Calu3 (cell line): Measurements from ENCODE around the gene C16orf96. TPM values are rescaled to one million over a fixed set of nuclear protein-coding genes. Genes with fewer than 3 reads are reported as not detected.

Experiments
- BruUV-seq: library from RNA; stranded (reverse); fragments of 400-500 nt; replicated peaks from 2 replicates; lab custom pipeline; 2021; lab: Mats Ljungman, UMichigan
- CTCF ChIA-PET: fragments of 300-600 bp; sonication (Branson Sonifier 250); formaldehyde crosslinking; loops from one replicate; lab custom pipeline; 2022; ENCODE audit warnings: antibody characterized with exemption; lab: Charles Lee
- DNase-seq: peaks from one replicate; pipeline ENCODE4 v3.0.0; 2022
- H3K27ac Mint-ChIP-seq: one replicate; pipeline ENCODE4 v1.8.0; 2022; ENCODE audit warnings: mixed read lengths; ENCODE audit not compliant: unreplicated experiment
- H3K27me3 Mint-ChIP-seq: one replicate; pipeline ENCODE4 v1.8.0; 2022; ENCODE audit warnings: mixed read lengths; ENCODE audit not compliant: unreplicated experiment
- H3K36me3 Mint-ChIP-seq: one replicate; pipeline ENCODE4 v1.8.0; 2022; ENCODE audit warnings: mild to moderate bottlenecking, moderate library complexity, mixed read lengths; ENCODE audit not compliant: insufficient read depth, unreplicated experiment
- H3K4me1 Mint-ChIP-seq: one replicate; pipeline ENCODE4 v1.8.0; 2022; ENCODE audit warnings: mild to moderate bottlenecking, low read depth, mixed read lengths; ENCODE audit not compliant: unreplicated experiment
- H3K4me3 Mint-ChIP-seq: one replicate; pipeline ENCODE4 v1.8.0; 2022; ENCODE audit warnings: mild to moderate bottlenecking, low read depth, moderate library complexity, mixed read lengths; ENCODE audit not compliant: unreplicated experiment
- H3K9me3 Mint-ChIP-seq: one replicate; pipeline ENCODE4 v1.8.0; 2022; ENCODE audit warnings: low read depth, mixed read lengths; ENCODE audit not compliant: unreplicated experiment
- intact Hi-C: fragments of 100-400 bp; cut with micrococcal nuclease; formaldehyde crosslinking; loops from one replicate; pipeline ENCODE4 v1.10.0; 2022; ENCODE audit not compliant: unreplicated experiment
- total RNA-seq: library from RNA; stranded (reverse); gene quantifications from 2 replicates; pipeline ENCODE4 v1.2.3, GENCODE V29; 2022
- TF ChIP-seq, protein P1 (sequence below): fragments of 200-600 bp; IDR thresholded peaks from one replicate; pipeline ENCODE4 v1.8.0; 2022; ENCODE audit warnings: antibody characterized with exemption; ENCODE audit not compliant: unreplicated experiment

C16orf96 gene
- total RNA-seq, 1 experiment from 2014 or later = not detected

DNA sequence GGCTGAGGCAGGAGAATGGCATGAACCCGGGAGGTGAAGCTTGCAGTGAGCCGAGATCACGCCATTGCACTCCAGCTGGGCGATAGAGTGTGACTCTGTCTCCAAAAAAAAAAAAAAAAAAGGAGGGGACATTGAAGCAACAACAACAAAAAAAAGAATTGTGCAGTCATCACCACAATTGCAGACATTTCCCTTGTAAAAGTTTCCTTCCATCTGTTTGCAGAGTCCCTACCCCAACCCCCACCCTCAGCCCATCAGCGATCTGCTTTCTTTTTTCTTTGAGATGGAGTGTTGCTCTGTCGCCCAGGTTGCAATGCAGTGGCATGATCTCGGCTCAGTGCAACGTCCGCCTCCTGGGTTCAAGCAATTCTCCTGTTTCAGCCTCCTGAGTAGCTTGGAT, 72.1 kb downstream of the C16orf96 start:
- intact Hi-C loops = no loop called here
- BruUV-seq = no TSS peak

DNA sequence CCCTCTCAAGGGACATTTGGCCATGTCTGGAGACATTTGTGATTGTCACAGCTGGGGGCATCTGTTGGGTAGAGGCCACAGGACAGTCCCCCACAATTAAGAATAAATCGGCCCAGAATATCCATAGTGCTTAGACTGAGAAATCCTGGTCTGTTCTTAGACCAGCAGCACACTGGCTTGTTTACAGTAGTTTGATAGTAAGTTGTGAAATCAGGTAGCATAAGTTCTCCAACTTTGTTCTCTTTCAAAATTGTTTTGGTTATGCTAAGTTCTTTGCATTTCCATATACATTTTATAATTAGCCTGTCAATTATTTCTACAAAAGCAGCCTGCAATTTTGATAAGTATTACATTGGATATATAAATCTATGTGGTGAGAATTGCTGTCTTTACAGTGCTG, 75.3 kb downstream of the C16orf96 start:
- no peak overlapping the region for H3K4me3 Mint-ChIP-seq
- peaks cover 8% of the 10 kb centered on the region for H3K4me1 Mint-ChIP-seq
- H3K36me3 Mint-ChIP-seq = peaks cover 25% of the 10 kb centered on the region
- no peaks in the 10 kb centered on the region for H3K9me3 Mint-ChIP-seq
- H3K27me3 Mint-ChIP-seq = no peaks in the 10 kb centered on the region
- CTCF ChIA-PET = interaction anchor here (0.7 kb wide), 1 partner anchor 56 kb away, joined by 4 read pairs; no protein-coding TSS in a partner anchor
- no TSS peak for BruUV-seq
- H3K27ac Mint-ChIP-seq = no peak overlapping the region
- no peak for DNase-seq
- TF ChIP-seq, protein P1, sequence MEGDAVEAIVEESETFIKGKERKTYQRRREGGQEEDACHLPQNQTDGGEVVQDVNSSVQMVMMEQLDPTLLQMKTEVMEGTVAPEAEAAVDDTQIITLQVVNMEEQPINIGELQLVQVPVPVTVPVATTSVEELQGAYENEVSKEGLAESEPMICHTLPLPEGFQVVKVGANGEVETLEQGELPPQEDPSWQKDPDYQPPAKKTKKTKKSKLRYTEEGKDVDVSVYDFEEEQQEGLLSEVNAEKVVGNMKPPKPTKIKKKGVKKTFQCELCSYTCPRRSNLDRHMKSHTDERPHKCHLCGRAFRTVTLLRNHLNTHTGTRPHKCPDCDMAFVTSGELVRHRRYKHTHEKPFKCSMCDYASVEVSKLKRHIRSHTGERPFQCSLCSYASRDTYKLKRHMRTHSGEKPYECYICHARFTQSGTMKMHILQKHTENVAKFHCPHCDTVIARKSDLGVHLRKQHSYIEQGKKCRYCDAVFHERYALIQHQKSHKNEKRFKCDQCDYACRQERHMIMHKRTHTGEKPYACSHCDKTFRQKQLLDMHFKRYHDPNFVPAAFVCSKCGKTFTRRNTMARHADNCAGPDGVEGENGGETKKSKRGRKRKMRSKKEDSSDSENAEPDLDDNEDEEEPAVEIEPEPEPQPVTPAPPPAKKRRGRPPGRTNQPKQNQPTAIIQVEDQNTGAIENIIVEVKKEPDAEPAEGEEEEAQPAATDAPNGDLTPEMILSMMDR = no peak
- intact Hi-C loops = no loop called here

More for the DNA sequence above, 72.1 kb downstream of the C16orf96 start:
- Mint-ChIP-seq H3K27me3 (no peaks in the 10 kb centered on the region), H3K36me3 (peaks cover 29% of the 10 kb centered on the region), H3K27ac (no peak overlapping the region), H3K4me1 (peaks cover 17% of the 10 kb centered on the region), H3K9me3 (no peaks in the 10 kb centered on the region), H3K4me3 (no peak overlapping the region)
- DNase-seq = no peak
- TF ChIP-seq, protein P1 = no peak
- CTCF ChIA-PET = no interaction called here

DNA sequence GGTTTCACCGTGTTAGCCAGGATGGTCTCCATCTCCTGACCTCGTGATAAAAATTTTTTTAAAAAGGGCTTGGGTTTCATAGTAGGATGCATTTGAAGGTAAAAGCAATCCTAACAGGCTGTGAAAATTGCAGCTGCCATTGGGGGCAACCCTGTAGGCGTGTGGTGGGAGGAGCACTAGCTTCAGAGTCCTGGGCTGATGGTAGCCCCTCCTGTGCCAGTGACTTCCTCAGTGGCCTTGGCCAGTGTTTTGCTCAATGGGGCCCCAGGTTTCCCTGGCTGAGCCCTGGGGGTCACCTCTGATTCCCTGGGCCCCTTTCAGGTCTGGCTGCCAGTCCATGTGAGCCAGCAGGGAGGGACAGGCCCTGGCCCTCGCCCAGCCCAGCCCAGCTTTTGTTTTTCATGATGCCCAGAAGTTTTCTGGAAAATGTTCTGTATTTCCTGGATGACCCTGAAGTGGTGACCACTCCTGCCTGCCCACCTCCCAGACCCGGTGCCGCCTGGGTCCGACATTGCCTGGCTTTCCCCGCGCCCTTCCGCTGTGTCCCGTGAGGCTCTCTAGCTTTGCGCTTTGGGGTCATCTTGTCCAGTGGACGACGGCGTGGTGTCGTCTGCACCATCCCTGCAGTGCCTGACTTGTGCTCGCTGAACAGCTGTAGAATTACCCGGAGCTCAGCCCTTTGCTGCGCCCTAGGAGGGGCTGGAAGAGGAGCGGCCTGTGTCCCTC, 77.9 kb downstream of the C16orf96 start:
- peaks cover 33% of the 10 kb centered on the region for H3K36me3 Mint-ChIP-seq
- H3K27ac Mint-ChIP-seq = no peak overlapping the region
- H3K27me3 Mint-ChIP-seq = no peaks in the 10 kb centered on the region
- TF ChIP-seq, protein P1 = no peak
- no peak for DNase-seq
- no peaks in the 10 kb centered on the region for H3K9me3 Mint-ChIP-seq
- intact Hi-C loops = no loop called here
- no TSS peak for BruUV-seq
- no peaks in the 10 kb centered on the region for H3K4me1 Mint-ChIP-seq
- H3K4me3 Mint-ChIP-seq = no peak overlapping the region
- CTCF ChIA-PET = no interaction called here

DNA sequence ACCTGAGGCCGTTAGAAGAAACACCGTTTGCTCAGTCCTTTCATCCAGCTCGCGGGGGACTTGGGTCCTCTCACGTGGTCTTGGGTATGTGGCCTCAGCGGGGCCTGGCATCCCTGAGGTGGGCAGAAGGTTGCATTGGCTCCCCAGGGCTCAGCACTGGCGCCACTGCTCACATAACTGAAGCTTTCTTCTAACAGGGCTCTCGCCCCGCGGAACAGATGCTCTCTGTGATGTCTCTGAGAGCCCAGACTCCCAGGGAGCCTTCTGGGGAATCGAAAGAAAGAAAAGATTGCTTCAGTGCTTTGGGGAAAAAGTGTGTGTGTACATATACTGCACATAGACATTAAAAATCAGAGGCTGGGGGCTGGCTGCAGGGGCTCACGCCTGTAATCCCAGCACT, 78.6 kb downstream of the C16orf96 start:
- TF ChIP-seq, protein P1 = no peak
- Mint-ChIP-seq H3K27ac (no peak overlapping the region), H3K4me1 (no peaks in the 10 kb centered on the region), H3K9me3 (no peaks in the 10 kb centered on the region), H3K36me3 (peaks cover 35% of the 10 kb centered on the region), H3K4me3 (no peak overlapping the region), H3K27me3 (no peaks in the 10 kb centered on the region)
- CTCF ChIA-PET = no interaction called here
- DNase-seq = no peak
- no TSS peak for BruUV-seq
- intact Hi-C loops = no loop called here
